Myocyte (in vitro differentiated cells): ENCODE results near the gene HNRNPL. TPM values are rescaled to one million over a fixed set of nuclear protein-coding genes. Genes with fewer than 3 reads are reported as not detected.

Source experiments
- total RNA-seq: library from RNA; depleted of rRNA; stranded (reverse); fragments of >200 nt; gene quantifications from 2 replicates; pipeline ENCODE4 v1.2.3, GENCODE V29; 2014

HNRNPL gene
- total RNA-seq, 1 donor from 2014 or later: 218 TPM

Other genes starting within 250 kb of the HNRNPL start
- 0.13 and 0.57 TPM in 2 replicates for gene MAP4K1, start 232.0 kb downstream of the HNRNPL start, total RNA-seq
- gene EIF3K, start 230.8 kb downstream of the HNRNPL start, total RNA-seq: 228 and 269 TPM in 2 replicates
- 350 and 441 TPM in 2 replicates for gene ACTN4, start 202.3 kb downstream of the HNRNPL start, total RNA-seq
- gene CAPN12, start 105.5 kb downstream of the HNRNPL start, total RNA-seq: 0.21 TPM in 1 of 2 replicates, not detected in the other
- gene LGALS7, start 76.5 kb downstream of the HNRNPL start, total RNA-seq: not detected in 2 replicates
- not detected in 2 replicates for gene LGALS7B, start 60.8 kb downstream of the HNRNPL start, total RNA-seq
- not detected in 2 replicates for gene LGALS4, start 37.0 kb downstream of the HNRNPL start, total RNA-seq
- 78.4 and 81.9 TPM in 2 replicates for gene ECH1, start 18.2 kb downstream of the HNRNPL start, total RNA-seq
- 8.3 and 20.6 TPM in 2 replicates for gene RINL, start 28.3 kb upstream of the HNRNPL start, total RNA-seq
- gene SIRT2, start 49.6 kb upstream of the HNRNPL start, total RNA-seq: 1,616 and 2,451 TPM in 2 replicates
- 26.1 and 38.5 TPM in 2 replicates for gene NFKBIB, start 50.0 kb upstream of the HNRNPL start, total RNA-seq
- 0.51 and 0.94 TPM in 2 replicates for gene CCER2, start 62.2 kb upstream of the HNRNPL start, total RNA-seq
- gene SARS2, start 80.8 kb upstream of the HNRNPL start, total RNA-seq: 34.6 and 42.8 TPM in 2 replicates
- gene MRPS12, start 81.0 kb upstream of the HNRNPL start, total RNA-seq: 57.9 and 58.3 TPM in 2 replicates
- 21.5 and 22.1 TPM in 2 replicates for gene FBXO17, start 125.8 kb upstream of the HNRNPL start, total RNA-seq
- 6.8 and 15.5 TPM in 2 replicates for gene FBXO27, start 182.6 kb upstream of the HNRNPL start, total RNA-seq
- gene ACP7, start 234.4 kb upstream of the HNRNPL start, total RNA-seq: not detected in 2 replicates